Right lobe of liver (tissue), 4 donors: Measurements from ENCODE around the gene RNF146.

Experiments
- POLR2A ChIP-seq: fragments of 450-650 bp; IDR thresholded peaks from one replicate; pipeline ENCODE4 v1.6.1; 2017; ENCODE audit warnings: antibody characterized with exemption, mild to moderate bottlenecking
- TF ChIP-seq, protein P1 (sequence below), 4 donors: fragments of 200-600 bp in 3 of 4; fragments of 450-650 bp in 1 of 4; IDR thresholded peaks; one replicate each; pipeline versions ENCODE4 v1.5.1 to v1.8.0; 2016 to 2022; ENCODE audit warnings: antibody characterized with exemption in 4 of 4, mild to moderate bottlenecking in 2 of 4
- donor health status: DM: no; HTN: no; CAD: no.
- donor health status: DM: no; HTN: no; CAD: no.
- donor health status: DM: no; HTN: yes; CAD: no.

DNA sequence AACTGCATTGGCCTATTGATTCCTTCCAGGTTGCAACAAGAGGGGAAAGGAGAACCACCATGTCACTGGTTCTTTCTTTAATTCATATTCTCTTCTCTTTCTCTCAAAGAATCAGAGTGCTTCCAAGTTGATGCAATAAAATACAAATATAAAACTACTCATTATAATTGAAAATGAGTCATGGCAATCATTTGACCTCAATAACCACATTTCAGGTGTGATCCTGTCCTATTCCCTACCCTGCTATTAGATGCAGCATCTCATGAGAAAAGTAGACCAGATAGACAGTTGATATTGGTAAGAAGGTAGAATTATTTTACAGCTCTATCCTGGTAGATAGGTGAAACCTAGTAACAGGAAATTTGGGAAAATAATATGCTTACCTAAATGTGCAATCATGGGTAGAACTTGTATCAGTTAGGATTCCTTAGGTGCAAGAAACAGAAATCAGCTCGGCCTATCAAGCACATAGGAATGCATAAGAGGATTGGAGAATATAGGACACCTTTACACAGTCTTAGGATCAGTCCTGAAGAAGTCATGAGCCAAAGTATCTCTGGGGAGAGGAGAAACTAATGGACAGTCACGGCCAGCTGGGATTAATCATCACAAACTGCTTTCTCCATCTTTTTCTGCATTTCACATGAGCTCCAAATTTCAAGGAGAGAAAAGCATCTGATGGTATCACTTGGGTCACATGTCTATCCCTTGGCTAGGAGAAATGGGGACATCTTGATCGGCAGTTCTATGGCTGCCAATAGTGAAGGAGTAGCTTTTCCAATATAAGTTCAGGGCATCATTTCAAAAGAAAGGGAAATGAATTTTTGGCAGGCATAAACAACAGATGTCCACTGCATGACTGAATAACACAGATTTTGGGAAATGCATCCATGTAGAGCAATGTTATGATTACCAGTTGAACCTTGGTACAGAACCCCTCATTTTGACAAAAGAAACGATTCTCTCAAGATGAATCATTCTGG lies 19.3 kb upstream of the RNF146 start:
- TF ChIP-seq, protein P1, sequence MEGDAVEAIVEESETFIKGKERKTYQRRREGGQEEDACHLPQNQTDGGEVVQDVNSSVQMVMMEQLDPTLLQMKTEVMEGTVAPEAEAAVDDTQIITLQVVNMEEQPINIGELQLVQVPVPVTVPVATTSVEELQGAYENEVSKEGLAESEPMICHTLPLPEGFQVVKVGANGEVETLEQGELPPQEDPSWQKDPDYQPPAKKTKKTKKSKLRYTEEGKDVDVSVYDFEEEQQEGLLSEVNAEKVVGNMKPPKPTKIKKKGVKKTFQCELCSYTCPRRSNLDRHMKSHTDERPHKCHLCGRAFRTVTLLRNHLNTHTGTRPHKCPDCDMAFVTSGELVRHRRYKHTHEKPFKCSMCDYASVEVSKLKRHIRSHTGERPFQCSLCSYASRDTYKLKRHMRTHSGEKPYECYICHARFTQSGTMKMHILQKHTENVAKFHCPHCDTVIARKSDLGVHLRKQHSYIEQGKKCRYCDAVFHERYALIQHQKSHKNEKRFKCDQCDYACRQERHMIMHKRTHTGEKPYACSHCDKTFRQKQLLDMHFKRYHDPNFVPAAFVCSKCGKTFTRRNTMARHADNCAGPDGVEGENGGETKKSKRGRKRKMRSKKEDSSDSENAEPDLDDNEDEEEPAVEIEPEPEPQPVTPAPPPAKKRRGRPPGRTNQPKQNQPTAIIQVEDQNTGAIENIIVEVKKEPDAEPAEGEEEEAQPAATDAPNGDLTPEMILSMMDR (IDR thresholded peaks at IDR 0.05) = no peak
- no peak for TF ChIP-seq POLR2A
